GM19463 (cell line): ENCODE measurements around the gene NECAB2.

ENCODE experiments used
- ATAC-seq: cut with Tn5 transposase; IDR thresholded peaks from one replicate; pipeline ENCODE4 v1.9.1; 2021; ENCODE audit warnings: mild to moderate bottlenecking, moderate library complexity; ENCODE audit not compliant: unreplicated experiment

The NECAB2 gene

GRCh38 chr16:83951544-83951943 lies 16.5 kb upstream of the NECAB2 start:
- no peak for ATAC-seq

- no peak for ATAC-seq
Measured at GRCh38 chr16:83952587-83952939, 15.5 kb upstream of the NECAB2 start.

- ATAC-seq = peak; percentile 95
Measured at GRCh38 chr16:83952940-83953795, 14.9 kb upstream of the NECAB2 start, which contains the start of gene OSGIN1. TSS of gene OSGIN1 (plus strand) at chr16:83953240. CDS start at chr16:83957672, 4,432 bp downstream.

- ATAC-seq = no peak
Measured at GRCh38 chr16:83953796-83954576, 14.1 kb upstream of the NECAB2 start.

GRCh38 chr16:83954577-83955016 lies 13.4 kb upstream of the NECAB2 start:
- ATAC-seq = no peak

- no peak for ATAC-seq
Measured at GRCh38 chr16:83955218-83956130, 12.6 kb upstream of the NECAB2 start.

GRCh38 chr16:83956336-83957289 lies 11.4 kb upstream of the NECAB2 start:
- no peak for ATAC-seq

- ATAC-seq = no peak
Measured at GRCh38 chr16:83957296-83957855, 10.7 kb upstream of the NECAB2 start.

GRCh38 chr16:83958137-83958845 lies 9.8 kb upstream of the NECAB2 start:
- ATAC-seq = no peak

- ATAC-seq = no peak
Measured at GRCh38 chr16:83958846-83959565, 9.0 kb upstream of the NECAB2 start.

- ATAC-seq = no peak
Measured at GRCh38 chr16:83959656-83960434, 8.2 kb upstream of the NECAB2 start.

- no peak for ATAC-seq
Measured at GRCh38 chr16:83960521-83961249, 7.4 kb upstream of the NECAB2 start.

- no peak for ATAC-seq
Measured at GRCh38 chr16:83961591-83961990, 6.5 kb upstream of the NECAB2 start.

- ATAC-seq = no peak
Measured at GRCh38 chr16:83963277-83964119, 4.5 kb upstream of the NECAB2 start.

- no peak for ATAC-seq
Measured at GRCh38 chr16:83964684-83965443, 3.2 kb upstream of the NECAB2 start.
